GM23338 (cell line): ENCODE data around the gene ARHGEF28. TPM values are rescaled to one million over a fixed set of nuclear protein-coding genes. Genes with fewer than 3 reads are reported as not detected.

Experiments used
- ATAC-seq: fragments of 200-7000 bp; cut with Tn5 transposase; 3 replicates; pipeline ENCODE4 v1.9.1; 2020
- DNase-seq: peaks from one replicate; pipeline ENCODE4 v3.0.0-alpha.2; 2015; ENCODE audit warnings: low spot score
- H2AFZ ChIP-seq: fragments of 200-600 bp; sonication (generic); 2 replicates; pipeline ENCODE4 v1.8.0; 2016; ENCODE audit warnings: antibody characterized with exemption, mild to moderate bottlenecking, moderate library complexity
- H3F3A ChIP-seq: fragments of 200-600 bp; sonication (generic); replicated peaks from 2 replicates; pipeline ENCODE4 v1.8.0; 2017; ENCODE audit warnings: antibody characterized with exemption, mixed run types, low read depth
- H3K27ac ChIP-seq: fragments of 200-600 bp; sonication (generic); 2 replicates; pipeline ENCODE4 v1.6.1; 2016; ENCODE audit warnings: low read depth
- H3K27me3 ChIP-seq: fragments of 200-600 bp; sonication (generic); 2 replicates; pipeline ENCODE4 v1.8.0; 2016; ENCODE audit warnings: mild to moderate bottlenecking, mixed run types, moderate library complexity; ENCODE audit not compliant: insufficient read depth
- H3K36me3 ChIP-seq: fragments of 200-600 bp; sonication (generic); 2 replicates; pipeline ENCODE4 v1.8.0; 2016; ENCODE audit warnings: mild to moderate bottlenecking; ENCODE audit not compliant: insufficient read depth
- H3K4me1 ChIP-seq: fragments of 200-600 bp; sonication (generic); 2 replicates; pipeline ENCODE4 v1.8.0; 2016; ENCODE audit warnings: mild to moderate bottlenecking, moderate library complexity; ENCODE audit not compliant: insufficient read depth
- H3K4me2 ChIP-seq: fragments of 200-600 bp; sonication (generic); 2 replicates; pipeline ENCODE4 v1.7.1; 2017; ENCODE audit warnings: mixed run types
- H3K4me3 ChIP-seq: fragments of 200-600 bp; sonication (generic); 2 replicates; pipeline ENCODE4 v1.6.1; 2016; ENCODE audit warnings: mixed run types
- H3K79me2 ChIP-seq: fragments of 200-600 bp; sonication (generic); replicated peaks from 2 replicates; pipeline ENCODE4 v1.8.0; 2017; ENCODE audit warnings: mild to moderate bottlenecking; ENCODE audit not compliant: insufficient read depth
- H3K9me2 ChIP-seq: fragments of 200-600 bp; sonication (generic); 2 replicates; pipeline ENCODE4 v1.8.0; 2017; ENCODE audit not compliant: insufficient read depth
- H4K20me1 ChIP-seq: fragments of 200-600 bp; sonication (generic); replicated peaks from 2 replicates; pipeline ENCODE4 v1.8.0; 2017; ENCODE audit warnings: mild to moderate bottlenecking; ENCODE audit not compliant: insufficient read depth
- H3K27ac Mint-ChIP-seq: 2 replicates; pipeline ENCODE4 v1.8.0; 2020; ENCODE audit warnings: inconsistent platforms, mild to moderate bottlenecking, moderate library complexity, mixed read lengths
- H3K27me3 Mint-ChIP-seq: 3 replicates; pipeline ENCODE4 v1.8.0; 2022; ENCODE audit warnings: low read depth, mild to moderate bottlenecking, moderate library complexity, mixed read lengths, inconsistent platforms; ENCODE audit not compliant: insufficient read depth, poor library complexity
- H3K36me3 Mint-ChIP-seq: 3 replicates; pipeline ENCODE4 v1.8.0; 2021; ENCODE audit warnings: low read depth, mild to moderate bottlenecking, inconsistent platforms, moderate library complexity, mixed read lengths
- H3K4me1 Mint-ChIP-seq: 3 replicates; pipeline ENCODE4 v1.8.0; 2020; ENCODE audit warnings: mild to moderate bottlenecking, inconsistent platforms, mixed read lengths
- H3K4me3 Mint-ChIP-seq: 3 replicates; pipeline ENCODE4 v1.8.0; 2021; ENCODE audit warnings: moderate library complexity, mild to moderate bottlenecking, inconsistent platforms, mixed read lengths
- H3K9me3 Mint-ChIP-seq: 3 replicates; pipeline ENCODE4 v1.8.0; 2020; ENCODE audit warnings: moderate library complexity, mild to moderate bottlenecking, inconsistent platforms, mixed read lengths
- CREB1 ChIP-seq: fragments of 250-450 bp; sonication (Bioruptor Pico); IDR thresholded peaks from 2 replicates; pipeline ENCODE4 v1.5.0; 2020; ENCODE audit warnings: low read depth, mild to moderate bottlenecking, moderate library complexity
- CTCF ChIP-seq, 2 experiments: fragments of 200-600 bp in 1 of 2; sonication (generic) in 1 of 2; conservative IDR thresholded peaks; 2 replicates each; pipeline versions ENCODE4 v1.5.1 to v1.6.1; 2016 to 2017; ENCODE audit warnings: antibody characterized with exemption in 2 of 2, low read depth in 2 of 2, mild to moderate bottlenecking in 2 of 2, moderate library complexity in 1 of 2
- ETS1 ChIP-seq: IDR thresholded peaks from 2 replicates; pipeline ENCODE4 v1.6.1; 2016; ENCODE audit warnings: antibody characterized with exemption
- EZH2 ChIP-seq: fragments of 200-600 bp; sonication (generic); IDR thresholded peaks from one replicate; pipeline ENCODE4 v1.8.0; 2017; ENCODE audit warnings: antibody characterized with exemption, mild to moderate bottlenecking, low read depth; ENCODE audit not compliant: unreplicated experiment
- EZH2phosphoT487 ChIP-seq: fragments of 200-600 bp; sonication (generic); IDR thresholded peaks from one replicate; pipeline ENCODE4 v1.8.1; 2018; ENCODE audit warnings: antibody characterized with exemption; ENCODE audit not compliant: unreplicated experiment
- JUNB ChIP-seq: IDR thresholded peaks from one replicate; pipeline ENCODE4 v1.6.1; 2016; ENCODE audit warnings: antibody characterized with exemption; ENCODE audit not compliant: unreplicated experiment
- NANOG ChIP-seq: IDR thresholded peaks from 2 replicates; pipeline ENCODE4 v1.6.1; 2016; ENCODE audit warnings: antibody characterized with exemption, borderline replicate concordance
- POLR2AphosphoS5 ChIP-seq: IDR thresholded peaks from 2 replicates; pipeline ENCODE4 v1.6.1; 2016; ENCODE audit warnings: antibody characterized with exemption, low read depth
- REST ChIP-seq: IDR thresholded peaks from one replicate; pipeline ENCODE4 v1.6.1; 2018; ENCODE audit warnings: antibody characterized with exemption; ENCODE audit not compliant: unreplicated experiment
- STAT1 ChIP-seq: IDR thresholded peaks from one replicate; pipeline ENCODE4 v1.6.1; 2016; ENCODE audit warnings: antibody characterized with exemption; ENCODE audit not compliant: unreplicated experiment
- ZNF114 ChIP-seq: fragments of 250-450 bp; sonication (Bioruptor Pico); IDR thresholded peaks from 2 replicates; pipeline ENCODE4 v1.5.0; 2020; ENCODE audit warnings: mild to moderate bottlenecking, moderate library complexity
- ZNF331 ChIP-seq: fragments of 250-450 bp; sonication (Bioruptor Pico); IDR thresholded peaks from 2 replicates; pipeline ENCODE4 v1.5.0; 2020; ENCODE audit warnings: low read depth, mild to moderate bottlenecking, moderate library complexity
- ZNF462 ChIP-seq: fragments of 250-450 bp; sonication (Bioruptor Pico); IDR thresholded peaks from 2 replicates; pipeline ENCODE4 v1.5.0; 2020; ENCODE audit warnings: mild to moderate bottlenecking, moderate library complexity
- polyA plus RNA-seq: library from polyadenylated mRNA; unstranded; fragments of >200 nt; fragmentation: Nextera tagmentation; extraction: Ambion mirVana; gene quantifications from 2 replicates; pipeline ENCODE4 v1.2.1, GENCODE V29; 2016
- total RNA-seq: library from RNA; depleted of rRNA; stranded (reverse); fragments of >200 nt; shearing (Covaris generic); gene quantifications from 2 replicates; pipeline ENCODE4 v1.2.3, GENCODE V29; 2014

ARHGEF28 gene
- total and polyA plus RNA-seq, 2 experiments from 2014 or later, result 0.39 to 1.0 TPM

GRCh38 chr5:73968246-73968645, 342.2 kb downstream of the ARHGEF28 start:
- no peaks in the 10 kb centered on the region for H3K27me3 ChIP-seq
- no peaks in the 10 kb centered on the region for H3K79me2 ChIP-seq
- H3K4me3 ChIP-seq, result no peak overlapping the region
- H3K27ac ChIP-seq, result no peak overlapping the region
- Mint-ChIP-seq H3K27me3 (no peaks in the 10 kb centered on the region), H3K4me1 (no peaks in the 10 kb centered on the region), H3K36me3 (no peaks in the 10 kb centered on the region), H3K27ac (no peak overlapping the region), H3K9me3 (no peaks in the 10 kb centered on the region), H3K4me3 (no peak overlapping the region)
- no peaks in the 10 kb centered on the region for H4K20me1 ChIP-seq
- no peak for ATAC-seq
- H3K4me1 ChIP-seq, result 0 out of 2 replicates have a peak, but pooled peaks cover 8% of the 10 kb centered on the region
- DNase-seq, result no peak
- no peak overlapping the region for H2AFZ ChIP-seq
- no peaks in the 10 kb centered on the region for H3F3A ChIP-seq
- TF ChIP-seq CREB1 (CRISPR knock-in tag) (no peak), CTCF (conservative IDR thresholded peaks at IDR 0.05; ENCODE audit: low read depth in 2 of 2) (no peak), STAT1 (no peak), NANOG (no peak), ETS1 (no peak), ZNF331 (CRISPR knock-in tag) (no peak), JUNB (no peak), ZNF462 (no peak), POLR2AphosphoS5 (no peak), REST (no peak), EZH2phosphoT487 (no peak), ZNF114 (CRISPR knock-in tag) (no peak), EZH2 (no peak)
- H3K36me3 ChIP-seq, result no peaks in the 10 kb centered on the region
- peaks cover 10% of the 10 kb centered on the region; the same call in 1 of the 2 replicates for H3K9me2 ChIP-seq
- no peak overlapping the region for H3K4me2 ChIP-seq
